Kidney (tissue), 14 donors: ENCODE measurements around the gene ELOB. TPM values are rescaled to one million over a fixed set of nuclear protein-coding genes. Genes with fewer than 3 reads are reported as not detected.
A peak's percentile ranks its signal among the peaks of the same experiment; 100 is the strongest.

ENCODE experiments used
- DNase-seq, 5 donors: peaks; one replicate each; pipeline ENCODE4 v3.0.0-alpha.2; 2013 to 2020
- FAIRE-seq: peaks from 2 replicates; lab custom pipeline; 2012; peaks lifted over from hg19 to GRCh38; lab: Jason Lieb, UNC
- H3K27ac ChIP-seq, 2 donors: one replicate each; pipeline ENCODE4 v1.7.0; 2013; ENCODE audit warnings: low read depth in 2 of 2, low read length in 2 of 2, inconsistent platforms in 1 of 2
- H3K27me3 ChIP-seq: one replicate; pipeline ENCODE4 v1.7.1; 2013; ENCODE audit warnings: low read length, inconsistent platforms; ENCODE audit not compliant: control insufficient read depth, insufficient read depth
- H3K36me3 ChIP-seq, 3 donors: one replicate each; pipeline versions ENCODE4 v1.7.0 to v1.7.1; 2013; ENCODE audit warnings: low read length in 3 of 3, control low read depth in 1 of 3, inconsistent platforms in 1 of 3; ENCODE audit not compliant: insufficient read depth in 3 of 3, control insufficient read depth in 2 of 3
- H3K4me1 ChIP-seq, 3 donors: one replicate each; pipeline versions ENCODE4 v1.7.0 to v1.7.1; 2013; ENCODE audit warnings: low read length in 3 of 3, inconsistent platforms in 1 of 3, low read depth in 1 of 3; ENCODE audit not compliant: control insufficient read depth in 2 of 3, insufficient read depth in 2 of 3
- H3K4me3 ChIP-seq, 3 donors: one replicate each; pipeline versions ENCODE4 v1.7.0 to v1.8.1; 2013; ENCODE audit warnings: low read length in 3 of 3, control low read depth in 1 of 3, inconsistent platforms in 1 of 3
- H3K9ac ChIP-seq, 3 donors: one replicate each; pipeline versions ENCODE4 v1.7.0 to v1.7.1; 2013; ENCODE audit warnings: low read length in 3 of 3, control low read depth in 1 of 3, inconsistent platforms in 1 of 3
- H3K9me3 ChIP-seq, 3 donors: one replicate each; pipeline versions ENCODE4 v1.7.0 to v1.7.1; 2013; ENCODE audit warnings: low read length in 3 of 3, control low read depth in 1 of 3, inconsistent platforms in 1 of 3; ENCODE audit not compliant: control insufficient read depth in 2 of 3, insufficient read depth in 1 of 3
- intact Hi-C: fragments of 100-400 bp; cut with DNase I; formaldehyde crosslinking; loops from one replicate; pipeline ENCODE4 v1.11.1; 2022
- polyA plus RNA-seq: library from polyadenylated mRNA; stranded (reverse); fragments of 350-450 nt; fragmentation: Illumina TruSeq; extraction: RNeasy Lipid Tissue Mini Kit (QIAGEN cat#74804); gene quantifications from one replicate; pipeline ENCODE4 v1.2.3, GENCODE V29; 2014; ENCODE audit warnings: low read depth, low replicate concordance; ENCODE audit not compliant: insufficient read depth
- total RNA-seq: library from RNA; stranded (reverse); fragmentation: NEBNext Ultra II Directional; extraction: Animal tissue kit (Norgen Biotek cat#: 25700); gene quantifications from one replicate; pipeline ENCODE4 v1.2.1, GENCODE V29; 2021
- TF ChIP-seq, protein P1 (sequence below): IDR thresholded peaks from 3 replicates; pipeline ENCODE4 v1.5.1; 2012; ENCODE audit warnings: mild to moderate bottlenecking, moderate library complexity, borderline replicate concordance; ENCODE audit not compliant: insufficient read depth; ENCODE audit errors: extremely low read depth
- donor health status: control.
- donor health status: control.
- donor health status: control.
- donor health status: control.
- donor health status: control.
- donor health status: DM: yes; HTN: yes; CAD: no.
- donor health status: Normal renal cell carcinoma (clear cell type).

The ELOB gene
- total and polyA plus RNA-seq, 2 donors from 2014 or later: 226 to 836 TPM

- TF ChIP-seq, protein P1, sequence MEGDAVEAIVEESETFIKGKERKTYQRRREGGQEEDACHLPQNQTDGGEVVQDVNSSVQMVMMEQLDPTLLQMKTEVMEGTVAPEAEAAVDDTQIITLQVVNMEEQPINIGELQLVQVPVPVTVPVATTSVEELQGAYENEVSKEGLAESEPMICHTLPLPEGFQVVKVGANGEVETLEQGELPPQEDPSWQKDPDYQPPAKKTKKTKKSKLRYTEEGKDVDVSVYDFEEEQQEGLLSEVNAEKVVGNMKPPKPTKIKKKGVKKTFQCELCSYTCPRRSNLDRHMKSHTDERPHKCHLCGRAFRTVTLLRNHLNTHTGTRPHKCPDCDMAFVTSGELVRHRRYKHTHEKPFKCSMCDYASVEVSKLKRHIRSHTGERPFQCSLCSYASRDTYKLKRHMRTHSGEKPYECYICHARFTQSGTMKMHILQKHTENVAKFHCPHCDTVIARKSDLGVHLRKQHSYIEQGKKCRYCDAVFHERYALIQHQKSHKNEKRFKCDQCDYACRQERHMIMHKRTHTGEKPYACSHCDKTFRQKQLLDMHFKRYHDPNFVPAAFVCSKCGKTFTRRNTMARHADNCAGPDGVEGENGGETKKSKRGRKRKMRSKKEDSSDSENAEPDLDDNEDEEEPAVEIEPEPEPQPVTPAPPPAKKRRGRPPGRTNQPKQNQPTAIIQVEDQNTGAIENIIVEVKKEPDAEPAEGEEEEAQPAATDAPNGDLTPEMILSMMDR: no peak
- intact Hi-C loops: no loop called here
- Histone ChIP-seq H3K27ac (no peak overlapping the region), H3K9me3 (no peaks in the 10 kb centered on the region), H3K4me3 (no peak overlapping the region), H3K9ac (no peak overlapping the region), H3K4me1 (peaks cover 0 to 9% (median 0%) of the 10 kb centered on the region in 3 donors), H3K27me3 (no peaks in the 10 kb centered on the region), H3K36me3 (peaks cover 0 to 59% (median 41%) of the 10 kb centered on the region in 3 donors)
- DNase-seq: peak in 2 of 5 donors; percentile 52 to 57
- no peak for FAIRE-seq
Observed at GRCh38 chr16:2771496-2772402, 5.3 kb downstream of the ELOB start.

GRCh38 chr16:2770057-2770951 is 6.8 kb downstream of the ELOB start:
- H3K27me3 ChIP-seq: no peaks in the 10 kb centered on the region
- TF ChIP-seq, protein P1: no peak
- H3K4me1 ChIP-seq: no peaks in the 10 kb centered on the region
- peaks cover 0 to 72% (median 48%) of the 10 kb centered on the region in 3 donors for H3K36me3 ChIP-seq
- DNase-seq: peak in 1 of 5 donors; percentile 54
- intact Hi-C loops: no loop called here
- H3K4me3 ChIP-seq: no peak overlapping the region
- H3K27ac ChIP-seq: no peak overlapping the region
- no peak overlapping the region for H3K9ac ChIP-seq
- H3K9me3 ChIP-seq: no peaks in the 10 kb centered on the region
- no peak for FAIRE-seq

DNA sequence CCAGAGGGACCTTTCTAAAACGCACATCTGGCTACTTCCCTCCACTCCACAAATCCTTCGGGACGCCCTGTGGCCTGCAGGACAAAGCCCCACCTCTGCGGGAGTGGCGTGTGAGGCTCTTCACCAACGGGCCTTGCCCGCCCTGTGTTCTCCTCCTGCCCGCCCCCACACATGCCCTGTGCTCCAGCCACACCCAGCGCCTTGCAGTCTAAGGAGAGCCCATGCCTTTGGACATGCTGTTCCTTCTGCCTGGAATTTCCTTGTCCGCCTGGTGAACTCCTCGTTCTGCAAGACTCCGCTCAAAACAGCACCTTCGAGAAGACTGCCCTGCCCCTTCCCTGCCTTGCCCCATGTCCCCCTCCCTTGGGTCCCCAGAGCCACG is 7.4 kb downstream of the ELOB start:
- Histone ChIP-seq H3K27ac (no peak overlapping the region), H3K9ac (no peak overlapping the region), H3K4me3 (no peak overlapping the region), H3K36me3 (peaks cover 6 to 75% (median 50%) of the 10 kb centered on the region in 3 donors), H3K27me3 (no peaks in the 10 kb centered on the region), H3K4me1 (no peaks in the 10 kb centered on the region), H3K9me3 (no peaks in the 10 kb centered on the region)
- DNase-seq (peak in 1 of 5 donors; percentile 74), FAIRE-seq (no peak)
- intact Hi-C loops: no loop called here
- TF ChIP-seq, protein P1: no peak
